Measurements from ENCODE around the gene ATP9B.

DNA sequence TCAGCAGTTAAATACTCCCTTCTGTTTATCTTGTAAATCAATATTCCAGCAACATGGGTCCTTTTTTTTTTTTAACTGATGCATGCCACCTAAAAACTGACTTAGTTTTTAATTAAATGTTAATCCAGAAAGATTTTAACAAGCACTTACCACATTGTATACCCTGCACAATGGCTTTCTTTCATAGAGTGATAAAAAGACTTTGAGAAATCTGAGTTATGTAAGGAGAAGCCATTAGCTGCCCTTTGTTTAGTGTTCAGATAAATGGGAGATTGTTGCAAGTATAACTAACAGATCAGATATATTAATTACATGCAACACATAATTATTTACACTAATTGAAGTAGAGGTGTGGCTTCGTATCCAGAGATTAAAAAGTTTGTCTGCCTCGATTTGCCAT, 303.8 kb downstream of the ATP9B start:
- no peak for TF ChIP-seq EZH2 (IDR thresholded peaks at IDR 0.05; ENCODE audit: borderline replicate concordance, low read length)
- TF ChIP-seq CTCF (conservative IDR thresholded peaks at IDR 0.05 in 1 of 2, IDR thresholded peaks at IDR 0.05 in 1 of 2; ENCODE audit: extremely low read depth in 1 of 2, insufficient read depth in 1 of 2, low read depth in 1 of 2, low read length in 2 of 2): no peak
